Omental fat pad (tissue), 4 donors: ENCODE results near the gene INPP4B. TPM values are rescaled to one million over a fixed set of nuclear protein-coding genes. Genes with fewer than 3 reads are reported as not detected.
"Not testable (repeated sequence)": the region's sequence is repeated elsewhere in the genome, so short reads cannot be mapped to it uniquely, and the experiment has no call there.

Experiments used
- ATAC-seq: fragments of 150-250 bp; one replicate; pipeline ENCODE4 v1.9.1; 2016; ENCODE audit warnings: mild to moderate bottlenecking, moderate library complexity; ENCODE audit not compliant: low FRiP score
- DNase-seq: peaks from one replicate; pipeline ENCODE4 v3.0.0-alpha.2; 2019; ENCODE audit warnings: low spot score
- CTCF ChIP-seq, 3 donors: fragments of 450-650 bp; IDR thresholded peaks; one replicate each; pipeline ENCODE4 v1.5.1; 2016 to 2017; ENCODE audit warnings: antibody characterized with exemption in 3 of 3, mild to moderate bottlenecking in 3 of 3, moderate library complexity in 2 of 3
- total RNA-seq, 4 donors: library from RNA; depleted of rRNA; stranded (reverse); fragments of >200 nt; gene quantifications; one replicate each; pipeline ENCODE4 v1.1.0, GENCODE V29; 2016

The INPP4B gene
- total RNA-seq, 4 donors from 2014 or later: 6.6 to 54.2 (median 14.2) TPM

GRCh38 chr4:142402156-142402555 lies 443.9 kb downstream of the INPP4B start:
- no peak for ATAC-seq
- TF ChIP-seq CTCF (IDR thresholded peaks at IDR 0.05): no peak
- DNase-seq: no peak

GRCh38 chr4:142397364-142397991 lies 448.6 kb downstream of the INPP4B start:
- DNase-seq, ATAC-seq: not testable (repeated sequence)

- no peak for DNase-seq
- no peak for TF ChIP-seq CTCF (IDR thresholded peaks at IDR 0.05)
- ATAC-seq: no peak
Observed at GRCh38 chr4:142396279-142396678, 449.8 kb downstream of the INPP4B start.

GRCh38 chr4:142393127-142393526 lies 453.0 kb downstream of the INPP4B start:
- TF ChIP-seq CTCF (IDR thresholded peaks at IDR 0.05): no peak
- no peak for DNase-seq
- no peak for ATAC-seq

GRCh38 chr4:142386856-142387255 lies 459.2 kb downstream of the INPP4B start:
- TF ChIP-seq CTCF (IDR thresholded peaks at IDR 0.05): no peak
- no peak for DNase-seq
- no peak for ATAC-seq

- no peak for ATAC-seq
- no peak for TF ChIP-seq CTCF (IDR thresholded peaks at IDR 0.05)
- DNase-seq: no peak
Observed at GRCh38 chr4:142386449-142386848, 459.7 kb downstream of the INPP4B start.

- ATAC-seq (no peak), DNase-seq (no peak)
- TF ChIP-seq CTCF (IDR thresholded peaks at IDR 0.05): no peak
Observed at GRCh38 chr4:142383800-142384470, 462.2 kb downstream of the INPP4B start.
